ENCODE measurements around the gene CLIC4.

The CLIC4 gene

DNA sequence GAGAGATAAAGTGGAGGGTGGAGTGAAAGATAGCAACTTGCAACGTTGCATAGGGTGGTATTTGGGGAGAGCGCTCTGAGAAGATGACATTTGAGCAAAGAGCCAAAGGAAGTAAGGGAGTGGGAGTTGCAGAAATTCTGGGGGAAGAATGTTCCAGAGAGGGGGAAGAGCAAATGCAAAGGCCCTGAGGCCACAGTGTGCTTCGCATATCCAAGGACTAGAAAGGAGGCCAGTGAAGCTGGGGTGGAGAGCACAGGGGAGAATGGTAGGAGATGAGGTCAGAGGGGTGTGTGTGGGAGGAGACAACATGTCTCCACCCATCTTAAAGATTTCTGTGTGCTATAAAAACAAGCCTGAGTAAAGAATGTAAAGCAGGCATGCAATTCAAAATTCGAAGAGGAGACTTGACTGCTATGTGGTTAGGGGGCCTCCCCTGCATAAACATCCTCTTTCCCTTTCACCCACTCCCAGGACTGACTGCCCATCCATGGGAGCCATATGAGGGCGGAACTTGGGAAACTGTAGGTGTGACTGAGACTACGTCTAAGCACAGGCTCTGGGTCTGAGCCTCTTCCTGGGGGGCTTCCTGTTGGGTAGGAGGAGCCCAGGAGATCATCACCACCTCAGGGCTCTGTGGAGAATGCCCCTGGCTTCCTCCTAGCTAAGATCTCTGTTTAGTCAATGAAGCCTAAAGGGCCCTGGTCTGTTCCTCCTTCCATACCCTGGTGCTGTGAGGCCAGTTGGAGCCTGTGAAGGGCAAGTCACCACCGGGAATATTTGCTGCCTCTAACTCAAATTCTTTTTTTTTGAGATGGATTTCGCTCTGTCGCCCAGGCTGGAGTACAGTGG is 2.9 kb upstream of the CLIC4 start:
- Histone ChIP-seq H2AFZ (ENCODE audit: low read depth, low read length) (peak overlapping the region; percentile 43; the same call in 1 of the 2 replicates), H3K79me2 (ENCODE audit: low read length) (peaks cover 20% of the 10 kb centered on the region), H3K4me2 (ENCODE audit: low read length) (peak overlapping the region; percentile 68), H3K9ac (ENCODE audit: low read length) (no peak overlapping the region; the same call in 1 of the 2 replicates), H3K36me3 (replicated peaks; ENCODE audit: low read depth, low read length) (no peaks in the 10 kb centered on the region), H3K27ac (ENCODE audit: low read length) (peak overlapping the region; percentile 77), H3K9me3 (ENCODE audit: insufficient read depth, low read length) (no peaks in the 10 kb centered on the region), H3K4me1 (ENCODE audit: low read length) (peaks cover 42% of the 10 kb centered on the region), H4K20me1 (ENCODE audit: insufficient read depth, low read length) (no peaks in the 10 kb centered on the region), H3K27me3 (ENCODE audit: low read depth, low read length) (no peaks in the 10 kb centered on the region), H3K4me3 (ENCODE audit: low read length) (peak overlapping the region; percentile 46; the same call in 1 of the 2 replicates)
- no peak for TF ChIP-seq EZH2phosphoT487 (IDR thresholded peaks at IDR 0.05; ENCODE audit: low read depth)
- TF ChIP-seq, protein P1, sequence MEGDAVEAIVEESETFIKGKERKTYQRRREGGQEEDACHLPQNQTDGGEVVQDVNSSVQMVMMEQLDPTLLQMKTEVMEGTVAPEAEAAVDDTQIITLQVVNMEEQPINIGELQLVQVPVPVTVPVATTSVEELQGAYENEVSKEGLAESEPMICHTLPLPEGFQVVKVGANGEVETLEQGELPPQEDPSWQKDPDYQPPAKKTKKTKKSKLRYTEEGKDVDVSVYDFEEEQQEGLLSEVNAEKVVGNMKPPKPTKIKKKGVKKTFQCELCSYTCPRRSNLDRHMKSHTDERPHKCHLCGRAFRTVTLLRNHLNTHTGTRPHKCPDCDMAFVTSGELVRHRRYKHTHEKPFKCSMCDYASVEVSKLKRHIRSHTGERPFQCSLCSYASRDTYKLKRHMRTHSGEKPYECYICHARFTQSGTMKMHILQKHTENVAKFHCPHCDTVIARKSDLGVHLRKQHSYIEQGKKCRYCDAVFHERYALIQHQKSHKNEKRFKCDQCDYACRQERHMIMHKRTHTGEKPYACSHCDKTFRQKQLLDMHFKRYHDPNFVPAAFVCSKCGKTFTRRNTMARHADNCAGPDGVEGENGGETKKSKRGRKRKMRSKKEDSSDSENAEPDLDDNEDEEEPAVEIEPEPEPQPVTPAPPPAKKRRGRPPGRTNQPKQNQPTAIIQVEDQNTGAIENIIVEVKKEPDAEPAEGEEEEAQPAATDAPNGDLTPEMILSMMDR (IDR thresholded peaks at IDR 0.05; ENCODE audit: low read depth, low read length): no peak

DNA sequence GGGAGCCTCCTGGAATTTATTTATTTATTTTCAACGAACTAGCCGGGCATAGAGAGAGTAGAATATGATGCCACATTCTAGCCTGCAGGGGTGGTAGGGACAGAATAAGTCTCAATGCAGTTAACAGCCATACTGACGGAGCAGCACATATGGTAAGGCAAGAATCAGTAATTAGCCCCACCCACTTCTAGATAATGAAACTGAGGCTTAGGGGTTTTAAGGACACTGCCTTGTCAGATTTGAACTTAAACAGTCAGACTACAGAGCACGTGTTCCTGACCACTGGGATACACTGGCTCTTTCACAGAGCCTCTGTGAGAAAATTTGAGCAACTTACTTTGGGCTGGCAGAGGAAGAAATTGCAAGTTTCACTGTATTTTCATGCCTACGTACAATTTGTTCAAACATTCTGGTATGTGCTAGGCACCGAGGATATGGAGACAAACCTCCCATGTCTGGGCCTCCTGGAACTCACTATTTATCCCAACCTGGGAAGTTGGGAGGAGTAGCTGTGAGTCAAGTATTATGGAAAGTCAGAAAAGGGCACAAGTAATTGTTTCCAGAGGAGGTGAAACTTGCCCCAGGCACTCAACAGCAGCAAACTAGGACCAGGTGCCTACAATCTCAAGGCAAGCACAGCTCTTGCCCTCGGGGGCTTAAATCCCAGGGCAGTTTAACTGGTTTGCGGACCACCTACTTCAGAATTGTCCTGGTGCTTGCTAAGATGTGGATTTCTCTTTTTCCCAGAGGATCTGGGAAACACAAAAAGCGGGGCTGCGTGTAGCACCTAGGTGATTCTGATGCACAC is 1.6 kb upstream of the CLIC4 start:
- TF ChIP-seq, protein P1 (IDR thresholded peaks at IDR 0.05; ENCODE audit: low read depth, low read length): no peak
- no peak for TF ChIP-seq EZH2phosphoT487 (IDR thresholded peaks at IDR 0.05; ENCODE audit: low read depth)
- Histone ChIP-seq H3K9me3 (ENCODE audit: insufficient read depth, low read length) (no peaks in the 10 kb centered on the region), H4K20me1 (ENCODE audit: insufficient read depth, low read length) (no peaks in the 10 kb centered on the region; the same call in 1 of the 2 replicates), H3K9ac (ENCODE audit: low read length) (peak overlapping the region; percentile 56), H3K4me2 (ENCODE audit: low read length) (peak overlapping the region; percentile 93), H3K4me1 (ENCODE audit: low read length) (peaks cover 48% of the 10 kb centered on the region), H3K27me3 (ENCODE audit: low read depth, low read length) (no peaks in the 10 kb centered on the region), H2AFZ (ENCODE audit: low read depth, low read length) (peak overlapping the region; percentile 23; the same call in 1 of the 2 replicates), H3K4me3 (ENCODE audit: low read length) (peak overlapping the region; percentile 58), H3K36me3 (replicated peaks; ENCODE audit: low read depth, low read length) (no peaks in the 10 kb centered on the region), H3K79me2 (ENCODE audit: low read length) (peaks cover 32% of the 10 kb centered on the region), H3K27ac (ENCODE audit: low read length) (peak overlapping the region; percentile 77)

DNA sequence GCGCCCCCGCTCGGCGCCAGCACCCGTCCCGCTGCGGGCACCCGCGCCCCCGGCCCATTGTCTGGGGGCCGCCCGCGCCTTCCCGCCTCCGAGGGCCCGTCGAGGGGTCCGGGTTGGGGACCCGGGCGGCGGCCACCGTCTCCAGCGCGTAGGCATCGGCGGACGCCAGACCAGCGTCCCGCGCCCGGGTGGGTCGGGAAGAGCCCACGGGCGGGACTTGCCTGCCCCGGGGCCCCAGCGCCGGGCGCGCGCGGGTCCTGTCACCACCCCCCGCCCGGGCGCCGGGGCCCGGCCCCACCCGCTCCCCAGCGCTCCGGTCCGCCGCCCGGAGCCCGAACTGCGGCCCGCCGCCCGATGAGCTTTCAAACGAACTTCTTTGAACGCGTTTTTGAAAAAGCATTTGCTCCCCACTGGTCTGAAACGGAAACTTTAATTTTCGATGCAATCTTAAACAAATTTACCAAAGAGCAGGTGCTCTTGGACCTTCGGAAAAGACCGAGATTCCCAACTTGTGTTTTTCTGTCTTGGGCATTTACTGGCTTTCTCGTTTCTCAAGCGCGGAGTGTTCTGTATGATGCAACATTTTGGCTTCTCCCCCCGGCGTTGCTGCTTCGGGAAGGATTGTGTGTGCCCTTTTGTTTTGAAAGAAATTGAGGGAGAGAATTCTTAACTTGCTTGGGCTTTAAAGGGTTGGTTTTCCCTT is 615 bp downstream of the CLIC4 start:
- Histone ChIP-seq H3K79me2 (ENCODE audit: low read length) (peaks cover 55% of the 10 kb centered on the region), H3K4me2 (ENCODE audit: low read length) (peak overlapping the region; percentile 72)
- TF ChIP-seq EZH2phosphoT487 (IDR thresholded peaks at IDR 0.05; ENCODE audit: low read depth): no peak
- TF ChIP-seq, protein P1 (IDR thresholded peaks at IDR 0.05; ENCODE audit: low read depth, low read length): no peak

More for the DNA sequence above, 615 bp downstream of the CLIC4 start:
- Histone ChIP-seq H3K9me3 (ENCODE audit: insufficient read depth, low read length) (no peaks in the 10 kb centered on the region), H3K9ac (ENCODE audit: low read length) (peak overlapping the region; percentile 80), H2AFZ (ENCODE audit: low read depth, low read length) (no peak overlapping the region), H3K4me1 (ENCODE audit: low read length) (peaks cover 61% of the 10 kb centered on the region), H3K36me3 (replicated peaks; ENCODE audit: low read depth, low read length) (peaks cover 8% of the 10 kb centered on the region), H3K27me3 (ENCODE audit: low read depth, low read length) (no peaks in the 10 kb centered on the region), H4K20me1 (ENCODE audit: insufficient read depth, low read length) (peaks cover 20% of the 10 kb centered on the region; the same call in 1 of the 2 replicates), H3K4me3 (ENCODE audit: low read length) (peak overlapping the region; percentile 80), H3K27ac (ENCODE audit: low read length) (peak overlapping the region; percentile 56)

Measured in OCI-LY3 (cell line).